Right lobe of liver (tissue), 6 donors: ENCODE measurements around the gene HOXA13. TPM values are rescaled to one million over a fixed set of nuclear protein-coding genes. Genes with fewer than 3 reads are reported as not detected.

Source experiments
- ATAC-seq, 4 donors: fragments of 200-7000 bp; cut with Tn5 transposase; one replicate each; pipeline ENCODE4 v1.9.1; 2020; ENCODE audit warnings: mild to moderate bottlenecking in 4 of 4, moderate library complexity in 4 of 4
- DNase-seq, 3 donors: peaks; one replicate each; pipeline ENCODE4 v3.0.0-alpha.2; 2020
- H3K27ac ChIP-seq, 3 donors: fragments of 200-600 bp; one replicate each; pipeline ENCODE4 v1.8.0; 2022
- H3K27me3 ChIP-seq, 2 donors: fragments of 200-600 bp; one replicate each; pipeline ENCODE4 v1.8.0; 2022
- H3K36me3 ChIP-seq, 4 donors: fragments of 200-600 bp; sonication (generic) in 1 of 4; one replicate each; pipeline versions ENCODE4 v1.5.1 to v1.8.0; 2017 to 2022; ENCODE audit warnings: control low read depth in 1 of 4
- H3K4me1 ChIP-seq, 4 donors: fragments of 200-600 bp; sonication (generic) in 1 of 4; one replicate each; pipeline versions ENCODE4 v1.5.1 to v1.8.0; 2017 to 2022; ENCODE audit warnings: control low read depth in 1 of 4
- H3K4me3 ChIP-seq, 3 donors: fragments of 200-600 bp; one replicate each; pipeline ENCODE4 v1.8.0; 2022
- H3K9me3 ChIP-seq, 4 donors: fragments of 200-600 bp; sonication (generic) in 1 of 4; one replicate each; pipeline versions ENCODE4 v1.5.1 to v1.8.0; 2017 to 2022; ENCODE audit warnings: control low read depth in 1 of 4
- POLR2A ChIP-seq: fragments of 450-650 bp; IDR thresholded peaks from one replicate; pipeline ENCODE4 v1.6.1; 2017; ENCODE audit warnings: antibody characterized with exemption, mild to moderate bottlenecking
- WGBS: methylation state at CpG from one replicate; pipeline ENCODE4 v1.1.6; 2018; ENCODE audit warnings: low coverage, low lambda C conversion rate; ENCODE audit not compliant: insufficient coverage; ENCODE audit errors: missing lambda C conversion rate; 5-methylcytosine and 5-hydroxymethylcytosine counted together
- intact Hi-C, 2 donors: fragments of 100-400 bp; cut with DNase I; formaldehyde crosslinking; loops; one replicate each; pipeline versions ENCODE4 v1.11.2 to v1.14.1; 2022
- total RNA-seq, 6 experiments: library from RNA; depleted of rRNA in 2 of 6; stranded (reverse); fragments of >200 nt in 2 of 6; fragmentation: NEBNext Ultra II Directional in 3 of 6; extraction: Animal tissue kit (Norgen Biotek cat#: 25700) in 3 of 6; gene quantifications; one replicate each; pipeline versions ENCODE4 v1.1.0 to v1.2.4, GENCODE V29; 2016 to 2023
- TF ChIP-seq, protein P1 (sequence below), 4 donors: fragments of 200-600 bp in 3 of 4; fragments of 450-650 bp in 1 of 4; IDR thresholded peaks; one replicate each; pipeline versions ENCODE4 v1.5.1 to v1.8.0; 2016 to 2022; ENCODE audit warnings: antibody characterized with exemption in 4 of 4, mild to moderate bottlenecking in 2 of 4
- donor health status: DM: no; HTN: yes; CAD: no.
- donor health status: DM: no; HTN: no; CAD: no.
- donor health status: DM: no; HTN: no; CAD: no.
- donor health status: DM: no; HTN: yes; CAD: no.
- donor health status: DM: no; HTN: yes; CAD: no.

Gene HOXA13
- total RNA-seq, 6 experiments from 2014 or later, result not detected

DNA sequence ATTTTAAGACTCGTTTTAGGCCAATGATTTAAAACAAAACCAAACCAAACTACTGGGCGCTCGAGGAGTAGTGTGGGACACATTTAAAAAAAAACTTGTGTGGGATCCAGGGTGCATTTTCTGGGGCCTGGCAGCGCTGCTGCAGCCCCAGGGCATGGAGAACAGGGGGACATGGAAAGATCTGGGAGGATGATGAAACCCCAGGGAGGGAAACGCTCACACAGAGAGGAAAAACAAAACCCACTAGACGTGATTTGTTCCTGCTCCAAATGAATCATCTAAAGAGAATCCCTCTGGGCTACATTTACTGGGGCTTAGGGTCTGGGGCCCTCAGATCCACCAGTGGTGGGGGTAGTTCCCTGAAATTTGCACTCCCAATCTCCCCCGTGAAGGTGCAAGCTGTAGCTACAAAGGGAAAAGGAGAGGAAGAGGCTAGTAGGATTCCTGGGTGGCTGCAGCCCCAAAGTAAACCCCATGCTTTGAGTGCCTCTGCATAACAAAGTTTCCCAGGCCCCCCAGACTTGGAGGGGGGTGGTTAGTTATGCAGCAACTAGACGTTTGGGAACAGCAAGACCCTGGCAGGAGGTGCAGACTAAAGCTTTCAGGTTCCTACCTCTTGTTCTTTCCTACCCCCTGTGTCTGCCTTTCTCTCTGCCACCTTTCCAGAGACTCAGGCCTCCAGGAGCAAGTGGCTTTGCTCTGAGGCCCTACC lies 14.5 kb upstream of the HOXA13 start:
- H3K36me3 ChIP-seq, result no peaks in the 10 kb centered on the region
- no peak overlapping the region for H3K4me3 ChIP-seq
- peaks cover 0 to 9% of the 10 kb centered on the region in 2 donors for H3K27me3 ChIP-seq
- intact Hi-C loops, result no loop called here
- WGBS, result 58% methylated on average over 3 of the region's 8 CpGs
- H3K27ac ChIP-seq, result no peak overlapping the region
- no peaks in the 10 kb centered on the region for H3K9me3 ChIP-seq
- peaks cover 0 to 10% (median 3%) of the 10 kb centered on the region in 4 donors for H3K4me1 ChIP-seq
- TF ChIP-seq POLR2A, result no peak
- TF ChIP-seq, protein P1, sequence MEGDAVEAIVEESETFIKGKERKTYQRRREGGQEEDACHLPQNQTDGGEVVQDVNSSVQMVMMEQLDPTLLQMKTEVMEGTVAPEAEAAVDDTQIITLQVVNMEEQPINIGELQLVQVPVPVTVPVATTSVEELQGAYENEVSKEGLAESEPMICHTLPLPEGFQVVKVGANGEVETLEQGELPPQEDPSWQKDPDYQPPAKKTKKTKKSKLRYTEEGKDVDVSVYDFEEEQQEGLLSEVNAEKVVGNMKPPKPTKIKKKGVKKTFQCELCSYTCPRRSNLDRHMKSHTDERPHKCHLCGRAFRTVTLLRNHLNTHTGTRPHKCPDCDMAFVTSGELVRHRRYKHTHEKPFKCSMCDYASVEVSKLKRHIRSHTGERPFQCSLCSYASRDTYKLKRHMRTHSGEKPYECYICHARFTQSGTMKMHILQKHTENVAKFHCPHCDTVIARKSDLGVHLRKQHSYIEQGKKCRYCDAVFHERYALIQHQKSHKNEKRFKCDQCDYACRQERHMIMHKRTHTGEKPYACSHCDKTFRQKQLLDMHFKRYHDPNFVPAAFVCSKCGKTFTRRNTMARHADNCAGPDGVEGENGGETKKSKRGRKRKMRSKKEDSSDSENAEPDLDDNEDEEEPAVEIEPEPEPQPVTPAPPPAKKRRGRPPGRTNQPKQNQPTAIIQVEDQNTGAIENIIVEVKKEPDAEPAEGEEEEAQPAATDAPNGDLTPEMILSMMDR (IDR thresholded peaks at IDR 0.05), result no peak
- ATAC-seq (no peak), DNase-seq (no peak)

DNA sequence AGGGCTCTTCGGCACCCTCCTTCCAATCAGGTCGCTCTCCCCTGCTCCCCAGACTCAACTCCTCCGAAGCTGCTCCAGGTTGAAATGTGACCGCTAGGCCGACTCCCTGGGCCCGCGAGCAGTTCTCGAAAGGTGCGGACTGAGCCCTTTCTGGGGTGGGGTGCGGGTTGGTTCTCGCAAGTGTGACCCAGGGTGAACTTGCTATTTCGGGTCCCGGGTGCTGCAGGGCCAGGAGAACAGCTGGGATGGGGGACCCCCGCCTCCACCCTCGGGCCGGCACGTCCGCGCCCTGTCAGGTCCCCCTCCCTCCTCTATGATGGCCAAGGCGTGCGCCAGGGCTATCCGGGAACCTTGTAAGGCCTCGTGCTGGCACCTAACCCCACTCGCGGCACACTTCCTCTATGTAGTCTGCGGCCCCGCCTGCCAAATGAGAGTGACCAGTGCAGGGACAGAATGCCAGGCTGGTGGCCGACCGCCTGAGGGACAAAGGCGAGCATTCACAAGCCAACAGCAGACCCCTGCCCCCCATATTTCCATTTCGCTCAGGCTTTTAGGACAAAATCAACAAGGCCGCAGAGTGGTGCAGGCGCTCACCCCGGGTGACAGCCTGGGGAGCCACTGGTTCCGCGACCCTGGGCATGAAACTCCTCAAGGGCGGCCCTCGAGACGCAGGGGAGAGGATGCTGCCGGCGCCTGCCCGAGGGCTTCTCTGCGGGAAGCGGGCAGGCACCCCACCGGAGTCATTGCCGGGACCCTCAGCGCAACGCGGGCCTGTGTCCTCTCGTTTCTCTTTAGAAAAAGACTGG lies 13.7 kb upstream of the HOXA13 start:
- intact Hi-C loops, result no loop called here
- Histone ChIP-seq H3K4me1 (peaks cover 0 to 10% (median 3%) of the 10 kb centered on the region in 4 donors), H3K9me3 (no peaks in the 10 kb centered on the region), H3K27me3 (peaks cover 0 to 9% of the 10 kb centered on the region in 2 donors), H3K27ac (no peak overlapping the region), H3K36me3 (no peaks in the 10 kb centered on the region), H3K4me3 (no peak overlapping the region)
- ATAC-seq, result no peak
- no peak for TF ChIP-seq POLR2A
- TF ChIP-seq, protein P1 (IDR thresholded peaks at IDR 0.05), result no peak
- no peak for DNase-seq
- WGBS, result 65% methylated on average over 5 of the region's 50 CpGs

DNA sequence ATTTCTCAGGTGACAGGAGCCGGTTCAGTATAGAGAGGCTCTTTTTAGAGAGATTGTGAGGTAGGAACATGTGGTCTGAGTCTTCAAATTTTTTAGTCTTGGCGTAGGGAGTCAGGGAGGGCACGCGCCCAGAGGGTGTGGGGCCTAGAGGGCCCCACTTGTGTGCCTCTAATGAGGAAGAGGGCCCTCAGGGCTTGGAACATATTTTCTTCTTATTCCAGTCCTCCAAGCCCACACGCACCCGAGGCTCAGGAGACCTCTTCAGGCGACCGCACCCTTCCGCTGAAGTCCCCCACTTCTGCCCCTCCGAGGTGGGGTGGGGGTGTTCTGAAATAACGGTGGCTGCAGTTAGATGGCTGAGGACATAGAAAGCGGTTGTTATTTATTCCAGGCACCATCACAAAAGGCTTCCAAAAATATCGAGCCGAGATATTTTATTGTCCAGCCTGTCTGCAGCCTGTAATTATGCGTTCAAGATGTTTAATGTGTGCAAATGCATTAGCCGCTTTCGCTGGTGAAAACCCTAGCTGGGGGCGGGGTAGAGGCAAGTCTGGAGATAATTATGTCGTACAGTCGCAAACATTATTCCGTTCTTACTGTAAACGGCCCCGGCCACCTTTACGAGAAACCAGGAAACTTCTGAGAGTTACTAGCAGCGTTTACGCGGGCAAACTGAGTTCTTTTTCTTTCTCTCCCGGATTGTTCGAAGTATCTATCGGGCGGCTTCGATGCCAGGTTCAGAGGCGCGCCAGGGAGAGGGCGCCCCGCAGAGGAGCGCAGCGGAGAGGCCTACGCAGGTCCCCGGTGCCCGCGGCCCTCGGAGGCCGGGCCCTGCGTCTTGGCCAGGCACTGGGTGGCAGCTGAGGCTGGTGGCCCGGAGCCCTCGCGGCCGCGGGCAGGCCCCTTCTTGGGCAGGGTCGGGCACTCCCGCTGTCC lies 12.9 kb upstream of the HOXA13 start:
- TF ChIP-seq POLR2A, result no peak
- TF ChIP-seq, protein P1 (IDR thresholded peaks at IDR 0.05), result no peak
- H3K27me3 ChIP-seq, result peaks cover 0 to 13% of the 10 kb centered on the region in 2 donors

DNA sequence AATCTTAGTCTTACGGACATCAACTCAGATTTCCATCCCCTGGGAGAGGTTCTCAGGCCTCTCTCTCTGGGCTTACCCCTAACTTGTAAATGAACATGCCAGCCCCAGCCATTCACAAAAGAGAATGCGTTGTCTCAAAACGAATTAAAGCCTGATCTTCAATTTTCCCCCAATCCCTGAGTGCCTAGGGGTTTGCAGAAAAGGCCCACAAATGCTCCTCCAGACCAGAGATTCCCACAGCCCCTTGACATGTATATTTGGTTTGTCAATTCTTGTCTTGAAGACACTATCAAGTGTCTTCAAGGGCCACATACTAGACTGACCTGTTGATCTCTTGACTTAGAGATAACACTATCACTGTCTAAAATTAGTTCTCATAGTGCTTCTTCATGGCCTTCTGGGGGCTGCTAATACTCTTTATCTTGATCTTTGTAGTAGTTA lies 11.9 kb upstream of the HOXA13 start:
- DNase-seq, result no peak
- peaks cover 5 to 23% of the 10 kb centered on the region in 2 donors for H3K27me3 ChIP-seq
- H3K27ac ChIP-seq, result no peak overlapping the region

More for the DNA sequence above, 12.9 kb upstream of the HOXA13 start:
- H3K4me1 ChIP-seq, result peaks cover 0 to 10% (median 3%) of the 10 kb centered on the region in 4 donors
- 16% methylated on average over 41 of the region's 52 CpGs for WGBS
- H3K36me3 ChIP-seq, result no peaks in the 10 kb centered on the region
- ATAC-seq (no peak), DNase-seq (no peak)
- no peak overlapping the region for H3K27ac ChIP-seq
- H3K9me3 ChIP-seq, result no peaks in the 10 kb centered on the region
- H3K4me3 ChIP-seq, result no peak overlapping the region
- intact Hi-C loops, result no loop called here

More for the DNA sequence above, 11.9 kb upstream of the HOXA13 start:
- Histone ChIP-seq H3K9me3 (no peaks in the 10 kb centered on the region), H3K4me3 (no peak overlapping the region), H3K36me3 (no peaks in the 10 kb centered on the region), H3K4me1 (peaks cover 0 to 10% (median 3%) of the 10 kb centered on the region in 4 donors)
- intact Hi-C loops, result no loop called here
- ATAC-seq, result no peak
- no peak for TF ChIP-seq POLR2A
- TF ChIP-seq, protein P1 (IDR thresholded peaks at IDR 0.05), result no peak
- WGBS, result 50% methylated on average over 3 of the region's 3 CpGs
